ENCODE data around the gene PPP4C.
A peak's percentile ranks its signal among the peaks of the same experiment; 100 is the strongest.

DNA sequence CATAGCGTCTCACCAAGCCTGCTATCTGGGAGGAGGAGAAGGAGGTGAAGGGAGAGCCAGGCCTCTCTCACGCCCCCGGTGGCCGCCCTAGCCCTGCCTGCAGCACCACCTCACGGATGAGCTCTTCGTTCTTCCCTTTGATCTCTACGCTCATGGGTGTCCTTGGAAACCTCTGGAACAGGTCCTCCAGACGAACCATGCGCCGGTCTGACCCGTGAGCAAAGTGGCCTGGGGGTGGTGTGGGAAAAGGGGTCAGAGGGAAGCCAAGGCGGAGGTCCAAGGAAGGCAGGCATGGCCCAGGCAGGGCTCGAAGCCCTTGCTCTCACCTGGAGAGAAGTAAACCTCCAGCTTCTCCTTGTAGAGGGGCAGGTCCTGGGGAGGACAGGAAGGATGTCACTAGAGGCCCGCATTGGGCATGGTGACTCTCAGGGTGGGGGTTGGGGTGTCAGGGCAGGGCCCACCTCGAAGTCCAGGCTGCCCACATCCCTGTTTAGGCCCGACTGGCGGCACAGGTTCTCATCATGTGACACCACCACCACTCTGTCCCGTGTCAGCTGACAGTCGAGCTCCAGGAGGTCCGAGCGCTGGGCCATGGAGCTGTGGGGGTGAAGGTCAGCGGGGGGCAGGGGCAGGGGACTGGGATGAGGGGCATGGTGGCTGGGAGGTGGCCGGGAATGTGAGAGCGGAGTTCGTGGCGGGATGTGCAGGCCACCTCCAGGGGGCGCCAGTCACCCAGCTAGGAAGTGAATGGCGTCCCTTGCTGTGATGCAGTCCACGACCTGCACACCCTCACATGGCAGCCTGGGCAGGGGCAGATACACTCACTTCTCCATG is 36.6 kb downstream of the PPP4C start:
- TF ChIP-seq, protein P1, sequence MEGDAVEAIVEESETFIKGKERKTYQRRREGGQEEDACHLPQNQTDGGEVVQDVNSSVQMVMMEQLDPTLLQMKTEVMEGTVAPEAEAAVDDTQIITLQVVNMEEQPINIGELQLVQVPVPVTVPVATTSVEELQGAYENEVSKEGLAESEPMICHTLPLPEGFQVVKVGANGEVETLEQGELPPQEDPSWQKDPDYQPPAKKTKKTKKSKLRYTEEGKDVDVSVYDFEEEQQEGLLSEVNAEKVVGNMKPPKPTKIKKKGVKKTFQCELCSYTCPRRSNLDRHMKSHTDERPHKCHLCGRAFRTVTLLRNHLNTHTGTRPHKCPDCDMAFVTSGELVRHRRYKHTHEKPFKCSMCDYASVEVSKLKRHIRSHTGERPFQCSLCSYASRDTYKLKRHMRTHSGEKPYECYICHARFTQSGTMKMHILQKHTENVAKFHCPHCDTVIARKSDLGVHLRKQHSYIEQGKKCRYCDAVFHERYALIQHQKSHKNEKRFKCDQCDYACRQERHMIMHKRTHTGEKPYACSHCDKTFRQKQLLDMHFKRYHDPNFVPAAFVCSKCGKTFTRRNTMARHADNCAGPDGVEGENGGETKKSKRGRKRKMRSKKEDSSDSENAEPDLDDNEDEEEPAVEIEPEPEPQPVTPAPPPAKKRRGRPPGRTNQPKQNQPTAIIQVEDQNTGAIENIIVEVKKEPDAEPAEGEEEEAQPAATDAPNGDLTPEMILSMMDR (IDR thresholded peaks at IDR 0.05; ENCODE audit: insufficient read depth, low read length, poor library complexity, severe bottlenecking): peak; percentile 66
- no peak for TF ChIP-seq EZH2phosphoT487 (conservative IDR thresholded peaks at IDR 0.05; ENCODE audit: low read length)

Measured in SU-DHL-6 (cell line).